ENCODE results near the gene NKD1.

Gene NKD1

GRCh38 chr16:50581845-50582244 lies 33.6 kb downstream of the NKD1 start:
- DNase-seq, result no peak

- no peak for DNase-seq
Measured at GRCh38 chr16:50583211-50583610, 35.0 kb downstream of the NKD1 start.

- no peak for DNase-seq
Measured at GRCh38 chr16:50584033-50584722, 36.0 kb downstream of the NKD1 start.

- no peak for DNase-seq
Measured at GRCh38 chr16:50585331-50585776, 37.2 kb downstream of the NKD1 start.

- DNase-seq, result no peak
Measured at GRCh38 chr16:50587543-50587942, 39.3 kb downstream of the NKD1 start.

- DNase-seq, result no peak
Measured at GRCh38 chr16:50588276-50588675, 40.1 kb downstream of the NKD1 start.

- no peak for DNase-seq
Measured at GRCh38 chr16:50591209-50591608, 43.0 kb downstream of the NKD1 start.

- no peak for DNase-seq
Measured at GRCh38 chr16:50591800-50592771, 43.9 kb downstream of the NKD1 start.

GRCh38 chr16:50592996-50593395 lies 44.8 kb downstream of the NKD1 start:
- no peak for DNase-seq

- no peak for DNase-seq
Measured at GRCh38 chr16:50593410-50594150, 45.4 kb downstream of the NKD1 start.

- DNase-seq, result no peak
Measured at GRCh38 chr16:50594308-50595260, 46.4 kb downstream of the NKD1 start.

- DNase-seq, result no peak
Measured at GRCh38 chr16:50595859-50596258, 47.7 kb downstream of the NKD1 start.

- DNase-seq, result no peak
Measured at GRCh38 chr16:50596762-50597450, 48.7 kb downstream of the NKD1 start.

GRCh38 chr16:50597563-50598255 lies 49.5 kb downstream of the NKD1 start:
- DNase-seq, result no peak

- DNase-seq, result no peak
Measured at GRCh38 chr16:50598256-50598894, 50.2 kb downstream of the NKD1 start.

- DNase-seq, result no peak
Measured at GRCh38 chr16:50598936-50599361, 50.8 kb downstream of the NKD1 start.

- no peak for DNase-seq
Measured at GRCh38 chr16:50599494-50599893, 51.3 kb downstream of the NKD1 start.

GRCh38 chr16:50600582-50601283 lies 52.5 kb downstream of the NKD1 start:
- no peak for DNase-seq

GRCh38 chr16:50601341-50601740 lies 53.1 kb downstream of the NKD1 start:
- DNase-seq, result no peak

GRCh38 chr16:50602126-50602525 lies 53.9 kb downstream of the NKD1 start:
- no peak for DNase-seq
